Upper lobe of left lung (tissue), 6 donors: ENCODE data around the gene HCLS1. TPM values are rescaled to one million over a fixed set of nuclear protein-coding genes. Genes with fewer than 3 reads are reported as not detected.

Experiments used
- ATAC-seq, 2 donors: fragments of 200-7000 bp; cut with Tn5 transposase; one replicate each; pipeline ENCODE4 v1.9.1; 2022; ENCODE audit warnings: mild to moderate bottlenecking in 2 of 2, moderate library complexity in 2 of 2; ENCODE audit not compliant: low FRiP score in 2 of 2
- DNase-seq, 2 donors: peaks; one replicate each; pipeline ENCODE4 v3.0.0-alpha.2; 2019 to 2020
- H3K27ac ChIP-seq, 4 donors: fragments of 200-600 bp; sonication (generic); one replicate each; pipeline ENCODE4 v1.5.1; 2016 to 2019
- H3K27me3 ChIP-seq, 4 donors: fragments of 200-600 bp; sonication (generic); one replicate each; pipeline ENCODE4 v1.5.1; 2017 to 2019
- H3K36me3 ChIP-seq, 4 donors: fragments of 200-600 bp; sonication (generic); one replicate each; pipeline ENCODE4 v1.5.1; 2016 to 2019
- H3K4me1 ChIP-seq, 4 donors: fragments of 200-600 bp; sonication (generic); one replicate each; pipeline ENCODE4 v1.5.1; 2018 to 2019
- H3K4me3 ChIP-seq, 4 donors: fragments of 200-600 bp; sonication (generic); one replicate each; pipeline ENCODE4 v1.5.1; 2017 to 2019; ENCODE audit warnings: mild to moderate bottlenecking in 2 of 4, moderate library complexity in 1 of 4
- H3K9me3 ChIP-seq, 4 donors: fragments of 200-600 bp; sonication (generic); one replicate each; pipeline ENCODE4 v1.5.1; 2018 to 2019
- CTCF ChIP-seq, 6 experiments: fragments of 450-650 bp in 4 of 6; fragments of 200-600 bp in 2 of 6; sonication (generic) in 2 of 6; IDR thresholded peaks; one replicate each; pipeline ENCODE4 v1.5.1; 2016 to 2019; ENCODE audit warnings: antibody characterized with exemption in 6 of 6
- EP300 ChIP-seq, 4 donors: sonication (generic); formaldehyde crosslinking; IDR thresholded peaks; one replicate each; pipeline ENCODE4 v1.5.1; 2017; ENCODE audit warnings: antibody characterized with exemption in 4 of 4, control low read depth in 2 of 4
- POLR2A ChIP-seq, 4 donors: fragments of 450-650 bp; IDR thresholded peaks; one replicate each; pipeline ENCODE4 v1.5.1; 2016 to 2017; ENCODE audit warnings: antibody characterized with exemption in 4 of 4, mild to moderate bottlenecking in 2 of 4
- POLR2AphosphoS5 ChIP-seq, 2 donors: sonication (generic); formaldehyde crosslinking; IDR thresholded peaks; one replicate each; pipeline ENCODE4 v1.5.1; 2017; ENCODE audit warnings: antibody characterized with exemption in 2 of 2
- WGBS, 2 donors: methylation state at CpG; one replicate each; pipeline ENCODE4 v1.1.5; 2017 to 2018; 5-methylcytosine and 5-hydroxymethylcytosine counted together
- small RNA-seq, 4 donors: library from RNA; depleted of rRNA; stranded (forward); fragments of <200 nt; gene quantifications; one replicate each; pipeline ENCODE3, GENCODE V24; 2016
- total RNA-seq, 6 donors: library from RNA; depleted of rRNA in 4 of 6; stranded (reverse); fragments of >200 nt in 4 of 6; gene quantifications; one replicate each; pipeline versions ENCODE4 v1.1.0 to v1.2.1, GENCODE V29; 2016 to 2021
- donor health status: DM: no; HTN: no; CAD: no; lungs with moderate emphysema.
- donor health status: DM: no; HTN: yes; CAD: no; lungs with severe emphysema.

The HCLS1 gene
- total RNA-seq, 6 donors from 2014 or later, result 71.7 to 234 (median 110) TPM

DNA sequence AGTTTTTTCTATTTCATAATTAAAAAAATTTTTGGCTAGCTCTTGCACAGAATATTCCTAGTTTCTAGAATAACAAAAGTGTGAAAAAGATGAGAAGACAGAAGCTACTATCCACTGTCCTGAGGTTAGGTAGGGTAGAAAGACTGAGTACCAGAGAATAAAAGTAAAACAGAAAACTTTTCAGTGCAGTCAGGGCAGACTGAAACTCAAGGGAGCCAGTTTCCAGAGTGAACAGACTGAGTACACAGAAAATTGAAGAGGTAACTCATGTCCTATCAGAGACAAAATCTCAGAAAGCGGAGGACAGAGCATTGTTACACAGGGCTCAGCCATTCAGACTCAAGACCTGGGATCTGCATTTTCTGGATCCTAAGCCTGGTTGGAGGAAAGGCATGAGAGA is 76.3 kb downstream of the HCLS1 start:
- no peaks in the 10 kb centered on the region for H3K9me3 ChIP-seq
- no peak for ATAC-seq

GRCh38 chr3:121581691-121582090 is 79.0 kb downstream of the HCLS1 start:
- H3K36me3 ChIP-seq, result no peaks in the 10 kb centered on the region
- H3K27me3 ChIP-seq, result no peaks in the 10 kb centered on the region
- DNase-seq (no peak), ATAC-seq (no peak)
- no peak overlapping the region for H3K27ac ChIP-seq
- H3K4me3 ChIP-seq, result no peak overlapping the region
- H3K4me1 ChIP-seq, result no peaks in the 10 kb centered on the region
- 72 to 84% methylated on average over 2 of the region's 2 CpGs for WGBS, 2 donors
- H3K9me3 ChIP-seq, result no peaks in the 10 kb centered on the region
- TF ChIP-seq CTCF (IDR thresholded peaks at IDR 0.05), result no peak

More for the DNA sequence above, 76.3 kb downstream of the HCLS1 start:
- no peak for TF ChIP-seq CTCF (IDR thresholded peaks at IDR 0.05)
- TF ChIP-seq EP300 (IDR thresholded peaks at IDR 0.05), result no peak
- no peak for TF ChIP-seq POLR2AphosphoS5 (IDR thresholded peaks at IDR 0.05)
- no peak for TF ChIP-seq POLR2A (IDR thresholded peaks at IDR 0.05)
- no peaks in the 10 kb centered on the region for H3K36me3 ChIP-seq
- no peak overlapping the region for H3K27ac ChIP-seq
- H3K27me3 ChIP-seq, result no peaks in the 10 kb centered on the region
- H3K4me1 ChIP-seq, result no peaks in the 10 kb centered on the region
- no peak overlapping the region for H3K4me3 ChIP-seq
- WGBS, 2 donors, result 92 to 93% methylated on average over 1 of the region's 1 CpG
- no peak for DNase-seq

Small RNA genes lying within 50 kb of the gene (small RNA-seq; reads per million reads assigned to genes)
- 0 reads per million in 4 donors for gene RNU4-62P

Other genes starting within 250 kb of the HCLS1 start
- gene POLQ, start 114.9 kb downstream of the HCLS1 start, total RNA-seq, result 1 to 10 TPM in 1 of 6 donors, under 1 TPM in 5; under 0.01 to 1.2 (median 0.46) TPM
- gene ARGFX, start 93.0 kb downstream of the HCLS1 start, total RNA-seq, result not detected
- gene FBXO40, start 67.5 kb downstream of the HCLS1 start, total RNA-seq, result not detected
- gene GOLGB1, start 88.8 kb upstream of the HCLS1 start, total RNA-seq, result 100 to 1,000 TPM in 1 of 6 donors, 10 to 100 TPM in 5; 46.4 to 116 (median 51.8) TPM
- 10 to 100 TPM; 11.4 to 43.1 (median 19.8) TPM for gene IQCB1, start 174.2 kb upstream of the HCLS1 start, total RNA-seq
- 10 to 100 TPM in 2 of 6 donors, 1 to 10 TPM in 4; 3.1 to 12.8 (median 7.4) TPM for gene EAF2, start 174.3 kb upstream of the HCLS1 start, total RNA-seq
- 10 to 100 TPM; 25.1 to 72.4 (median 40.8) TPM for gene SLC15A2, start 233.5 kb upstream of the HCLS1 start, total RNA-seq